HepG2 (cell line): ENCODE results near the gene PLSCR1. TPM values are rescaled to one million over a fixed set of nuclear protein-coding genes. Genes with fewer than 3 reads are reported as not detected.
A peak's percentile ranks its signal among the peaks of the same experiment; 100 is the strongest.

ENCODE experiments used
- DMAP1 ChIP-seq: IDR thresholded peaks from 2 replicates; pipeline ENCODE4 v1.6.1; 2016
- FOXA1 ChIP-seq, 2 experiments: fragments of 450-650 bp in 1 of 2; sonication (generic) in 1 of 2; formaldehyde crosslinking in 1 of 2; IDR thresholded peaks; 2 replicates each; pipeline versions ENCODE4 v1.4.0 to v1.6.1; 2016 to 2020; ENCODE audit warnings: missing genetic modification reagents in 1 of 2
- FOXK2 ChIP-seq: fragments of 450-650 bp; IDR thresholded peaks from 2 replicates; pipeline ENCODE4 v1.6.1; 2016
- HDAC1 ChIP-seq: sonication (generic); formaldehyde crosslinking; IDR thresholded peaks from 2 replicates; pipeline ENCODE4 v1.5.1; 2020; ENCODE audit warnings: mild to moderate bottlenecking, missing genetic modification reagents
- HOXD1 ChIP-seq: sonication (generic); formaldehyde crosslinking; IDR thresholded peaks from 2 replicates; pipeline ENCODE4 v1.5.0; 2020; ENCODE audit warnings: missing genetic modification reagents
- IRF2 ChIP-seq: IDR thresholded peaks from 2 replicates; pipeline ENCODE4 v1.6.1; 2018; ENCODE audit warnings: missing genetic modification reagents, missing compliant biosample characterization
- KDM6A ChIP-seq: IDR thresholded peaks from 2 replicates; pipeline ENCODE4 v1.6.1; 2016; ENCODE audit warnings: low read depth
- KLF13 ChIP-seq: sonication (generic); formaldehyde crosslinking; IDR thresholded peaks from 2 replicates; pipeline ENCODE4 v1.4.0; 2020; ENCODE audit warnings: mild to moderate bottlenecking, missing genetic modification reagents
- RBM39 ChIP-seq: fragments of 200-400 bp; formaldehyde crosslinking; IDR thresholded peaks from one replicate; pipeline ENCODE4 v1.6.1; 2018; ENCODE audit warnings: antibody characterized with exemption, mild to moderate bottlenecking, low read depth, low read length; ENCODE audit not compliant: poor library complexity, severe bottlenecking
- RCOR2 ChIP-seq: IDR thresholded peaks from 2 replicates; pipeline ENCODE4 v1.6.1; 2016; ENCODE audit warnings: missing biosample characterization, missing genetic modification reagents
- REXO4 ChIP-seq: sonication (generic); formaldehyde crosslinking; IDR thresholded peaks from 2 replicates; pipeline ENCODE4 v1.8.0; 2022; ENCODE audit warnings: missing genetic modification reagents, mild to moderate bottlenecking, borderline replicate concordance
- RORA ChIP-seq: sonication (generic); formaldehyde crosslinking; IDR thresholded peaks from 2 replicates; pipeline ENCODE4 v1.5.0; 2020; ENCODE audit warnings: mild to moderate bottlenecking, missing genetic modification reagents, moderate library complexity
- SMAD3 ChIP-seq: sonication (generic); formaldehyde crosslinking; IDR thresholded peaks from 2 replicates; pipeline ENCODE4 v1.4.0; 2020; ENCODE audit warnings: missing genetic modification reagents
- ZC3H4 ChIP-seq: sonication (generic); formaldehyde crosslinking; IDR thresholded peaks from 2 replicates; pipeline ENCODE4 v1.4.0; 2020; ENCODE audit warnings: missing genetic modification reagents, borderline replicate concordance
- ZEB1 ChIP-seq: IDR thresholded peaks from 2 replicates; pipeline ENCODE4 v1.6.1; 2012; ENCODE audit warnings: mild to moderate bottlenecking, low read depth, inconsistent platforms; ENCODE audit not compliant: insufficient replicate concordance
- ZFP1 ChIP-seq: IDR thresholded peaks from 2 replicates; pipeline ENCODE4 v1.6.1; 2016
- ZFP41 ChIP-seq: sonication (generic); formaldehyde crosslinking; IDR thresholded peaks from 2 replicates; pipeline ENCODE4 v1.4.0; 2020; ENCODE audit warnings: mild to moderate bottlenecking, missing genetic modification reagents, borderline replicate concordance
- ZNF563 ChIP-seq: sonication (generic); formaldehyde crosslinking; IDR thresholded peaks from 2 replicates; pipeline ENCODE4 v1.8.0; 2022; ENCODE audit warnings: mild to moderate bottlenecking, moderate library complexity, missing genetic modification reagents
- ZNF724P ChIP-seq: sonication (generic); formaldehyde crosslinking; IDR thresholded peaks from 2 replicates; pipeline ENCODE4 v1.8.0; 2022; ENCODE audit warnings: missing genetic modification reagents, borderline replicate concordance
- ZNF737 ChIP-seq: sonication (generic); formaldehyde crosslinking; IDR thresholded peaks from 2 replicates; pipeline ENCODE4 v1.5.0; 2020; ENCODE audit warnings: missing genetic modification reagents, mild to moderate bottlenecking, borderline replicate concordance
- ZNF883 ChIP-seq: sonication (generic); formaldehyde crosslinking; IDR thresholded peaks from 2 replicates; pipeline ENCODE4 v1.5.1; 2020; ENCODE audit warnings: mild to moderate bottlenecking, missing genetic modification reagents; ENCODE audit errors: not compliant biosample characterization
- ZSCAN9 ChIP-seq: IDR thresholded peaks from 2 replicates; pipeline ENCODE4 v1.6.1; 2016; ENCODE audit warnings: borderline replicate concordance
- polyA plus RNA-seq, 8 experiments: library from polyadenylated mRNA; depleted of rRNA in 3 of 8; stranded (reverse) in 7 of 8; unstranded in 1 of 8; fragments of >200 nt; fragmentation: Illumina TruSeq in 4 of 8; extraction: Trizol in 4 of 8; gene quantifications; 2 replicates each; pipeline versions ENCODE4 v1.2.1 to v1.2.3, GENCODE V29; 2011 to 2016; ENCODE audit warnings: low read depth in 4 of 8, missing spikeins in 1 of 8, mixed read lengths in 1 of 8; ENCODE audit not compliant: insufficient read depth in 1 of 8
- total RNA-seq, 5 experiments: library from RNA; depleted of rRNA; stranded (reverse); fragments of >200 nt; fragmentation: Illumina TruSeq; extraction: Trizol; gene quantifications; 2 replicates each; pipeline ENCODE4 v1.2.3, GENCODE V29; 2016; ENCODE audit warnings: low read depth in 1 of 5
- TF ChIP-seq, protein P1 (sequence below), 2 experiments: sonication (generic) in 1 of 2; formaldehyde crosslinking in 1 of 2; IDR thresholded peaks; 2 replicates each; pipeline versions ENCODE4 v1.4.0 to v1.6.1; 2016 to 2020; ENCODE audit warnings: borderline replicate concordance in 1 of 2, low read depth in 1 of 2, mild to moderate bottlenecking in 1 of 2, missing genetic modification reagents in 1 of 2
- TF ChIP-seq, protein P2 (sequence below): sonication (generic); formaldehyde crosslinking; IDR thresholded peaks from 2 replicates; pipeline ENCODE4 v1.5.0; 2020; ENCODE audit warnings: missing genetic modification reagents

PLSCR1 gene
- total and polyA plus RNA-seq, 2 of the 13 experiments (the other 11 are each of a cell fraction or from before 2014, with no cell fraction given): 33.8 to 34.1 TPM

DNA sequence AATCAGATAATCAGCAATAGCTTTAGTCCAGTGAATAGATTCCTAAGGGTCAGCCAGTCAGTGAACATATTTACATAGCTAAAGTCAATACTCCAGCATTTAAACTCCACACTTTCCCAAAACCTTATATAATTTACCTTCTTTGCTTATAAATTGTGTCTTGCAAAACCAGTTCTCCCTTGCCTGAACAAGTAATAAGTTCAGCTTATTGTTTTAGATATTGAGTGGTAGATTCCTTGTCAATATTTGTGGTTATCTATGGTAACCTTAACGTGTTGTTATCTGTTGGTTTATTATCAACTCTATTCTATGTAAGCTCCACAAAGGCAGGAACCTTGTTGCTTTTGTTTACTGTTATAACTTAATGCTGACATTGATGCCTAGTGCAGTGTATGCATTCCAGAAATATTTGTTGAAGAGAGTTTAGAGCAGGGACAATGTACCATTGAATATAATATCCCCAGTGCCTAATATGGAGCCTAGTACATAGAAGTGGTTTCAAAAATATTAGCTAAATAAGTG lies 36.7 kb upstream of the PLSCR1 start (continued):
- TF ChIP-seq FOXK2 (peak; percentile 43; the same call in 1 of the 2 replicates), REXO4 (CRISPR knock-in tag) (no peak), ZNF563 (CRISPR knock-in tag) (no peak), RBM39 (no peak), HDAC1 (0 out of 2 replicates have a peak, but pooled peaks have one; percentile 45), ZSCAN9 (CRISPR knock-in tag) (no peak; the same call in 1 of the 2 replicates), SMAD3 (peak; percentile 32; the same call in 1 of the 2 replicates), KDM6A (no peak), DMAP1 (CRISPR knock-in tag) (0 out of 2 replicates have a peak, but pooled peaks have one; percentile 17), ZNF737 (no peak), HOXD1 (CRISPR knock-in tag) (0 out of 2 replicates have a peak, but pooled peaks have one; percentile 60), KLF13 (CRISPR knock-in tag) (no peak), ZNF883 (no peak), ZC3H4 (CRISPR knock-in tag) (no peak), ZFP1 (CRISPR knock-in tag) (peak; percentile 70; the same call in 1 of the 2 replicates), RCOR2 (CRISPR knock-in tag) (peak; percentile 85), FOXA1 (IDR thresholded peaks at IDR 0.05) (peak; percentile 96), FOXA1 (CRISPR knock-in tag; IDR thresholded peaks at IDR 0.05) (peak; percentile 90), ZNF724P (CRISPR knock-in tag) (no peak), ZEB1 (no peak), IRF2 (CRISPR knock-in tag) (peak; percentile 38; the same call in 1 of the 2 replicates), RORA (CRISPR knock-in tag) (no peak), ZFP41 (no peak)
- TF ChIP-seq, protein P1, sequence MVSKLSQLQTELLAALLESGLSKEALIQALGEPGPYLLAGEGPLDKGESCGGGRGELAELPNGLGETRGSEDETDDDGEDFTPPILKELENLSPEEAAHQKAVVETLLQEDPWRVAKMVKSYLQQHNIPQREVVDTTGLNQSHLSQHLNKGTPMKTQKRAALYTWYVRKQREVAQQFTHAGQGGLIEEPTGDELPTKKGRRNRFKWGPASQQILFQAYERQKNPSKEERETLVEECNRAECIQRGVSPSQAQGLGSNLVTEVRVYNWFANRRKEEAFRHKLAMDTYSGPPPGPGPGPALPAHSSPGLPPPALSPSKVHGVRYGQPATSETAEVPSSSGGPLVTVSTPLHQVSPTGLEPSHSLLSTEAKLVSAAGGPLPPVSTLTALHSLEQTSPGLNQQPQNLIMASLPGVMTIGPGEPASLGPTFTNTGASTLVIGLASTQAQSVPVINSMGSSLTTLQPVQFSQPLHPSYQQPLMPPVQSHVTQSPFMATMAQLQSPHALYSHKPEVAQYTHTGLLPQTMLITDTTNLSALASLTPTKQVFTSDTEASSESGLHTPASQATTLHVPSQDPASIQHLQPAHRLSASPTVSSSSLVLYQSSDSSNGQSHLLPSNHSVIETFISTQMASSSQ (IDR thresholded peaks at IDR 0.05; ENCODE audit: low read depth): peak; percentile 71
- TF ChIP-seq, protein P1 (CRISPR knock-in tag; IDR thresholded peaks at IDR 0.05; ENCODE audit: borderline replicate concordance): peak; percentile 48; the same call in 1 of the 2 replicates
- TF ChIP-seq, protein P2, sequence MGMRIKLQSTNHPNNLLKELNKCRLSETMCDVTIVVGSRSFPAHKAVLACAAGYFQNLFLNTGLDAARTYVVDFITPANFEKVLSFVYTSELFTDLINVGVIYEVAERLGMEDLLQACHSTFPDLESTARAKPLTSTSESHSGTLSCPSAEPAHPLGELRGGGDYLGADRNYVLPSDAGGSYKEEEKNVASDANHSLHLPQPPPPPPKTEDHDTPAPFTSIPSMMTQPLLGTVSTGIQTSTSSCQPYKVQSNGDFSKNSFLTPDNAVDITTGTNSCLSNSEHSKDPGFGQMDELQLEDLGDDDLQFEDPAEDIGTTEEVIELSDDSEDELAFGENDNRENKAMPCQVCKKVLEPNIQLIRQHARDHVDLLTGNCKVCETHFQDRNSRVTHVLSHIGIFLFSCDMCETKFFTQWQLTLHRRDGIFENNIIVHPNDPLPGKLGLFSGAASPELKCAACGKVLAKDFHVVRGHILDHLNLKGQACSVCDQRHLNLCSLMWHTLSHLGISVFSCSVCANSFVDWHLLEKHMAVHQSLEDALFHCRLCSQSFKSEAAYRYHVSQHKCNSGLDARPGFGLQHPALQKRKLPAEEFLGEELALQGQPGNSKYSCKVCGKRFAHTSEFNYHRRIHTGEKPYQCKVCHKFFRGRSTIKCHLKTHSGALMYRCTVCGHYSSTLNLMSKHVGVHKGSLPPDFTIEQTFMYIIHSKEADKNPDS: 0 out of 2 replicates have a peak, but pooled peaks have one; percentile 36
